AG10803 (cell line): ENCODE data around the gene TBC1D22A.

Experiments
- DNase-seq: peaks from one replicate; pipeline ENCODE4 v3.0.0; 2010; ENCODE audit warnings: low read depth
- H3K4me3 ChIP-seq: 2 replicates; pipeline ENCODE4 v1.5.1; 2011; ENCODE audit warnings: mild to moderate bottlenecking, low read length, control low read depth
- CTCF ChIP-seq: conservative IDR thresholded peaks from 2 replicates; pipeline ENCODE4 v1.5.1; 2011; ENCODE audit warnings: mild to moderate bottlenecking, low read length, control low read depth, inconsistent platforms

TBC1D22A gene

GRCh38 chr22:47054231-47055072, 292.0 kb downstream of the TBC1D22A start:
- no peak overlapping the region for H3K4me3 ChIP-seq
- no peak for TF ChIP-seq CTCF
- DNase-seq: no peak

GRCh38 chr22:47055073-47055355, 292.6 kb downstream of the TBC1D22A start:
- H3K4me3 ChIP-seq: no peak overlapping the region
- TF ChIP-seq CTCF: no peak
- no peak for DNase-seq

GRCh38 chr22:47055461-47055860, 293.0 kb downstream of the TBC1D22A start:
- no peak overlapping the region for H3K4me3 ChIP-seq
- no peak for DNase-seq
- no peak for TF ChIP-seq CTCF

GRCh38 chr22:47055921-47056320, 293.5 kb downstream of the TBC1D22A start:
- no peak overlapping the region for H3K4me3 ChIP-seq
- DNase-seq: no peak
- no peak for TF ChIP-seq CTCF

GRCh38 chr22:47056361-47056760, 293.9 kb downstream of the TBC1D22A start:
- no peak overlapping the region for H3K4me3 ChIP-seq
- no peak for TF ChIP-seq CTCF
- DNase-seq: no peak

GRCh38 chr22:47056776-47057470, 294.5 kb downstream of the TBC1D22A start:
- DNase-seq: no peak
- H3K4me3 ChIP-seq: no peak overlapping the region
- no peak for TF ChIP-seq CTCF

GRCh38 chr22:47057916-47058585, 295.6 kb downstream of the TBC1D22A start:
- TF ChIP-seq CTCF: no peak
- H3K4me3 ChIP-seq: no peak overlapping the region

More at GRCh38 chr22:47057916-47058585, 295.6 kb downstream of the TBC1D22A start:
- DNase-seq: no peak
